Suprapubic skin (tissue), 3 donors: ENCODE data around the gene COL18A1.

Experiments
- CTCF ChIP-seq, 2 donors: fragments of 200-600 bp in 1 of 2; fragments of 450-650 bp in 1 of 2; sonication (generic) in 1 of 2; IDR thresholded peaks; one replicate each; pipeline ENCODE4 v1.5.1; 2016 to 2019; ENCODE audit warnings: antibody characterized with exemption in 2 of 2, mild to moderate bottlenecking in 1 of 2, moderate library complexity in 1 of 2
- EP300 ChIP-seq: sonication (generic); formaldehyde crosslinking; IDR thresholded peaks from one replicate; pipeline ENCODE4 v1.6.1; 2017; ENCODE audit warnings: antibody characterized with exemption
- POLR2A ChIP-seq, 2 donors: fragments of 450-650 bp; IDR thresholded peaks; one replicate each; pipeline ENCODE4 v1.6.1; 2017; ENCODE audit warnings: antibody characterized with exemption in 2 of 2, mild to moderate bottlenecking in 2 of 2, moderate library complexity in 2 of 2

- TF ChIP-seq CTCF (IDR thresholded peaks at IDR 0.05), result no peak
- TF ChIP-seq EP300, result no peak
- TF ChIP-seq POLR2A (IDR thresholded peaks at IDR 0.05), result no peak
These were observed 147.1 kb downstream of the COL18A1 start for GRCh38 chr21:45551783-45552695.
